Epithelial cell of esophagus (primary cell): Measurements from ENCODE around the gene EHD1.

ENCODE experiments used
- DNase-seq: peaks from one replicate; pipeline ENCODE4 v3.0.0; 2010; ENCODE audit warnings: low read depth
- H3K4me3 ChIP-seq: 2 replicates; pipeline ENCODE4 v1.5.1; 2011; ENCODE audit warnings: mild to moderate bottlenecking, low read length, control low read depth
- CTCF ChIP-seq: IDR thresholded peaks from 2 replicates; pipeline ENCODE4 v1.5.1; 2011; ENCODE audit warnings: low read depth, mild to moderate bottlenecking, low read length, control low read depth, inconsistent platforms; ENCODE audit not compliant: insufficient read depth; ENCODE audit errors: missing control alignments

EHD1 gene

GRCh38 chr11:64832467-64833197 lies 45.8 kb downstream of the EHD1 start:
- H3K4me3 ChIP-seq, result no peak overlapping the region
- DNase-seq, result no peak
- TF ChIP-seq CTCF, result no peak

- H3K4me3 ChIP-seq, result no peak overlapping the region
- DNase-seq, result no peak
- TF ChIP-seq CTCF, result no peak
Observed at GRCh38 chr11:64831411-64831891, 47.0 kb downstream of the EHD1 start.

- H3K4me3 ChIP-seq, result no peak overlapping the region
- no peak for TF ChIP-seq CTCF
Observed at GRCh38 chr11:64829536-64830251, 48.7 kb downstream of the EHD1 start.

GRCh38 chr11:64827451-64827839 lies 51.0 kb downstream of the EHD1 start:
- TF ChIP-seq CTCF, result no peak
- no peak overlapping the region for H3K4me3 ChIP-seq
- DNase-seq, result no peak

More at GRCh38 chr11:64829536-64830251, 48.7 kb downstream of the EHD1 start:
- DNase-seq, result no peak

GRCh38 chr11:64826578-64827450 lies 51.6 kb downstream of the EHD1 start:
- TF ChIP-seq CTCF, result no peak
- no peak for DNase-seq
- no peak overlapping the region for H3K4me3 ChIP-seq

- no peak for TF ChIP-seq CTCF
- DNase-seq, result no peak
- no peak overlapping the region for H3K4me3 ChIP-seq
Observed at GRCh38 chr11:64826062-64826461, 52.4 kb downstream of the EHD1 start.
